ENCODE data around the gene SRMS.

The SRMS gene

GRCh38 chr20:63525185-63525584 lies 22.4 kb downstream of the SRMS start:
- DNase-seq: no peak

GRCh38 chr20:63522981-63523611 lies 24.5 kb downstream of the SRMS start:
- TF ChIP-seq EZH2 (optimal IDR thresholded peaks at IDR 0.05; ENCODE audit: low read depth, low read length) (no peak), EZH2phosphoT487 (IDR thresholded peaks at IDR 0.05; ENCODE audit: low read length) (no peak), CTCF (IDR thresholded peaks at IDR 0.05; ENCODE audit: low read length) (no peak)
- Histone ChIP-seq H3K9me2 (replicated peaks; ENCODE audit: insufficient read depth, low read length) (no peaks in the 10 kb centered on the region), H3K27ac (ENCODE audit: low read length) (no peak overlapping the region), H3K36me3 (replicated peaks; ENCODE audit: insufficient read depth, low read length) (no peaks in the 10 kb centered on the region), H2AFZ (ENCODE audit: low read length) (no peak overlapping the region), H3K4me2 (ENCODE audit: low read depth, low read length) (no peak overlapping the region), H3F3A (ENCODE audit: insufficient read depth, low read length) (peaks cover 7% of the 10 kb centered on the region; the same call in 1 of the 2 replicates), H3K9me3 (replicated peaks; ENCODE audit: insufficient read depth, low read length) (no peaks in the 10 kb centered on the region), H3K79me2 (ENCODE audit: low read length) (peaks cover 15% of the 10 kb centered on the region), H3K4me3 (ENCODE audit: low read length) (no peak overlapping the region), H4K20me1 (ENCODE audit: insufficient read depth, low read length) (no peaks in the 10 kb centered on the region), H3K9ac (ENCODE audit: low read length) (no peak overlapping the region), H3K27me3 (replicated peaks; ENCODE audit: insufficient read depth, low read length) (peaks cover 30% of the 10 kb centered on the region), H3K4me1 (ENCODE audit: low read length) (0 out of 2 replicates have a peak, but pooled peaks cover 4% of the 10 kb centered on the region)
- DNase-seq: no peak

More at GRCh38 chr20:63525185-63525584, 22.4 kb downstream of the SRMS start:
- Histone ChIP-seq H3K9me2 (replicated peaks; ENCODE audit: insufficient read depth, low read length) (no peaks in the 10 kb centered on the region), H2AFZ (ENCODE audit: low read length) (no peak overlapping the region), H3K4me2 (ENCODE audit: low read depth, low read length) (no peak overlapping the region), H3K36me3 (replicated peaks; ENCODE audit: insufficient read depth, low read length) (no peaks in the 10 kb centered on the region), H3F3A (ENCODE audit: insufficient read depth, low read length) (peaks cover 7% of the 10 kb centered on the region), H3K27ac (ENCODE audit: low read length) (no peak overlapping the region), H3K4me1 (ENCODE audit: low read length) (no peaks in the 10 kb centered on the region), H3K4me3 (ENCODE audit: low read length) (no peak overlapping the region), H3K9me3 (replicated peaks; ENCODE audit: insufficient read depth, low read length) (no peaks in the 10 kb centered on the region), H3K79me2 (ENCODE audit: low read length) (peaks cover 15% of the 10 kb centered on the region), H3K9ac (ENCODE audit: low read length) (no peak overlapping the region), H3K27me3 (replicated peaks; ENCODE audit: insufficient read depth, low read length) (peaks cover 31% of the 10 kb centered on the region), H4K20me1 (ENCODE audit: insufficient read depth, low read length) (no peaks in the 10 kb centered on the region)
- TF ChIP-seq EZH2phosphoT487 (IDR thresholded peaks at IDR 0.05; ENCODE audit: low read length) (no peak), CTCF (IDR thresholded peaks at IDR 0.05; ENCODE audit: low read length) (no peak), EZH2 (optimal IDR thresholded peaks at IDR 0.05; ENCODE audit: low read depth, low read length) (no peak)

DNA sequence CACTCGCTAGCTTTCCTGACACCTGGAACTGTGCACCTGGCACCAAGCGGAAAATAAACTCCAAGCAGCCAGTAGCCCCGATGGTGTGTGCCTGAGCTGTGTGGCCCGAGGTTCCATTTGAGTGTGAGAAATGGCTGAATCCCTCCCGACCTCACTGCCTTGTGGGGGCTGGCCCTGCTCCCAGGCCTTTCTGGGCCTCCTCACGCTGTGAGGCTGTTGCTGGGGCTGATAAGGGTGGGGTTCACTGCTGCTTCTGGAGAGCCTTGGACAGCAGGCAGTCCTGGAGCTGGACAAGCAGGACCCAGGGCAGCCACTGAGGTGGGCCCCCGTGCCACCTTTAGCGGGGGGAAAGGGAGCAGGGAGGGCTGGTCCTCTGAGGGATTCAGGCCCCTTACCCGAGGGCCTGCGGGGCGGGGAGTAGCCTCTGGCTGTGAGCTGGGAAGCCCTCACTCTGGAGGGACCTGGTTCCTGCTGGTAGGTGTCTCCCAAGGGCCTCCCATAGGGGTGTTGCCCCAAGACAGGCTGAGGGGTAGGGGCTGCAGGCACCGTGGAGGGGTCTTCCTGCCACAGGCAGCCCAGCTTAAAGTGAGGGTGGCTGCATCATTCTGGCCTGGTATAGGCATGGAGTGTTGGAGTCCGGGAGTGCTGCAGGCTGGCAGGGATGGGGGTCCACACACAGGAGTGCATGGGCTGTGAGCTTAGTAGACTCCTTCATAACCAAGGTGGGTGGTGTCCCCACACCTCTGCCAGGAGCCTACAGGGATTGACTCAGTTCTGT lies 25.3 kb downstream of the SRMS start:
- Histone ChIP-seq H3K36me3 (replicated peaks; ENCODE audit: insufficient read depth, low read length) (no peaks in the 10 kb centered on the region), H3K27me3 (replicated peaks; ENCODE audit: insufficient read depth, low read length) (peaks cover 30% of the 10 kb centered on the region), H3K4me3 (ENCODE audit: low read length) (no peak overlapping the region), H3K9me3 (replicated peaks; ENCODE audit: insufficient read depth, low read length) (no peaks in the 10 kb centered on the region), H3K4me1 (ENCODE audit: low read length) (0 out of 2 replicates have a peak, but pooled peaks cover 4% of the 10 kb centered on the region), H3K9me2 (replicated peaks; ENCODE audit: insufficient read depth, low read length) (no peaks in the 10 kb centered on the region), H3K4me2 (ENCODE audit: low read depth, low read length) (no peak overlapping the region), H3K79me2 (ENCODE audit: low read length) (peaks cover 15% of the 10 kb centered on the region), H3K27ac (ENCODE audit: low read length) (no peak overlapping the region), H3K9ac (ENCODE audit: low read length) (no peak overlapping the region), H3F3A (ENCODE audit: insufficient read depth, low read length) (peaks cover 7% of the 10 kb centered on the region; the same call in 1 of the 2 replicates), H4K20me1 (ENCODE audit: insufficient read depth, low read length) (no peaks in the 10 kb centered on the region), H2AFZ (ENCODE audit: low read length) (no peak overlapping the region)
- TF ChIP-seq CTCF (IDR thresholded peaks at IDR 0.05; ENCODE audit: low read length) (no peak), EZH2phosphoT487 (IDR thresholded peaks at IDR 0.05; ENCODE audit: low read length) (no peak), EZH2 (optimal IDR thresholded peaks at IDR 0.05; ENCODE audit: low read depth, low read length) (no peak)
- DNase-seq: no peak

All from MM.1S (cell line).